Skeletal muscle tissue (tissue), 4 donors: ENCODE results near the gene ELMOD3. TPM values are rescaled to one million over a fixed set of nuclear protein-coding genes. Genes with fewer than 3 reads are reported as not detected.

Source experiments
- H3K27ac ChIP-seq: one replicate; pipeline ENCODE4 v1.7.0; 2013; ENCODE audit warnings: mild to moderate bottlenecking, low read depth, low read length, inconsistent platforms
- H3K27me3 ChIP-seq, 3 donors: one replicate each; pipeline ENCODE4 v1.7.0; 2013; ENCODE audit warnings: low read length in 3 of 3; ENCODE audit not compliant: control insufficient read depth in 3 of 3, insufficient read depth in 3 of 3
- H3K36me3 ChIP-seq, 3 donors: one replicate each; pipeline ENCODE4 v1.7.0; 2013; ENCODE audit warnings: low read length in 3 of 3; ENCODE audit not compliant: control insufficient read depth in 3 of 3, insufficient read depth in 3 of 3
- H3K4me1 ChIP-seq, 3 donors: one replicate each; pipeline ENCODE4 v1.7.0; 2013; ENCODE audit warnings: low read length in 3 of 3, mild to moderate bottlenecking in 3 of 3; ENCODE audit not compliant: control insufficient read depth in 3 of 3, insufficient read depth in 3 of 3
- H3K4me3 ChIP-seq, 3 donors: one replicate each; pipeline ENCODE4 v1.7.0; 2013; ENCODE audit warnings: low read length in 3 of 3
- H3K9ac ChIP-seq, 3 donors: one replicate each; pipeline ENCODE4 v1.7.0; 2013; ENCODE audit warnings: low read length in 3 of 3, mild to moderate bottlenecking in 3 of 3, moderate library complexity in 2 of 3, low read depth in 1 of 3
- H3K9me3 ChIP-seq, 3 donors: one replicate each; pipeline ENCODE4 v1.7.0; 2013; ENCODE audit warnings: low read length in 3 of 3; ENCODE audit not compliant: control insufficient read depth in 3 of 3
- total RNA-seq: library from RNA; depleted of rRNA; stranded (reverse); fragments of >200 nt; gene quantifications from one replicate; pipeline ENCODE4 v1.2.3, GENCODE V29; 2014
- donor health status: Osteomylitis.

ELMOD3 gene
- total RNA-seq, 1 donor from 2014 or later: 8.9 TPM

- Histone ChIP-seq H3K4me3 (no peak overlapping the region), H3K27ac (no peak overlapping the region), H3K36me3 (no peaks in the 10 kb centered on the region), H3K27me3 (no peaks in the 10 kb centered on the region), H3K9me3 (no peaks in the 10 kb centered on the region), H3K4me1 (peaks cover 21 to 32% (median 23%) of the 10 kb centered on the region in 3 donors), H3K9ac (no peak overlapping the region)
Observed at GRCh38 chr2:85430752-85431569, 76.4 kb downstream of the ELMOD3 start.

- Histone ChIP-seq H3K27ac (peak overlapping the region; percentile 36), H3K9me3 (no peaks in the 10 kb centered on the region), H3K4me1 (peaks cover 22 to 36% (median 25%) of the 10 kb centered on the region in 3 donors), H3K4me3 (no peak overlapping the region), H3K36me3 (no peaks in the 10 kb centered on the region), H3K27me3 (no peaks in the 10 kb centered on the region), H3K9ac (no peak overlapping the region)
Observed at GRCh38 chr2:85431570-85432205, 77.1 kb downstream of the ELMOD3 start.

GRCh38 chr2:85433511-85434089 lies 79.0 kb downstream of the ELMOD3 start:
- Histone ChIP-seq H3K9ac (peak overlapping the region in 1 of 3 donors; percentile 62), H3K9me3 (no peaks in the 10 kb centered on the region), H3K4me1 (peaks cover 32 to 47% (median 36%) of the 10 kb centered on the region in 3 donors), H3K27me3 (no peaks in the 10 kb centered on the region), H3K4me3 (no peak overlapping the region), H3K27ac (peak overlapping the region; percentile 65), H3K36me3 (no peaks in the 10 kb centered on the region)

GRCh38 chr2:85434696-85435095 lies 80.1 kb downstream of the ELMOD3 start:
- no peaks in the 10 kb centered on the region for H3K27me3 ChIP-seq
- H3K27ac ChIP-seq: peak overlapping the region; percentile 65
- peaks cover 38 to 50% (median 39%) of the 10 kb centered on the region in 3 donors for H3K4me1 ChIP-seq
- no peak overlapping the region for H3K9ac ChIP-seq
- no peak overlapping the region for H3K4me3 ChIP-seq
- no peaks in the 10 kb centered on the region for H3K9me3 ChIP-seq
- H3K36me3 ChIP-seq: no peaks in the 10 kb centered on the region

GRCh38 chr2:85435220-85435958 lies 80.8 kb downstream of the ELMOD3 start:
- Histone ChIP-seq H3K27ac (no peak overlapping the region), H3K9me3 (no peaks in the 10 kb centered on the region), H3K9ac (no peak overlapping the region), H3K36me3 (no peaks in the 10 kb centered on the region), H3K27me3 (no peaks in the 10 kb centered on the region), H3K4me1 (peaks cover 38 to 50% (median 39%) of the 10 kb centered on the region in 3 donors), H3K4me3 (no peak overlapping the region)

- Histone ChIP-seq H3K4me3 (no peak overlapping the region), H3K9ac (peak overlapping the region in 1 of 3 donors; percentile 77), H3K36me3 (no peaks in the 10 kb centered on the region), H3K9me3 (no peaks in the 10 kb centered on the region), H3K4me1 (peaks cover 38 to 50% (median 39%) of the 10 kb centered on the region in 3 donors), H3K27me3 (no peaks in the 10 kb centered on the region), H3K27ac (no peak overlapping the region)
Observed at GRCh38 chr2:85435981-85436835, 81.6 kb downstream of the ELMOD3 start.

- Histone ChIP-seq H3K27me3 (no peaks in the 10 kb centered on the region), H3K4me1 (peaks cover 38 to 47% (median 38%) of the 10 kb centered on the region in 3 donors), H3K36me3 (no peaks in the 10 kb centered on the region), H3K4me3 (peak overlapping the region in 2 of 3 donors; percentile 35 to 56), H3K9ac (peak overlapping the region; percentile 61 to 77 (median 62)), H3K27ac (peak overlapping the region; percentile 85), H3K9me3 (no peaks in the 10 kb centered on the region)
Observed at GRCh38 chr2:85436836-85437487, 82.4 kb downstream of the ELMOD3 start.

- Histone ChIP-seq H3K9me3 (no peaks in the 10 kb centered on the region), H3K36me3 (no peaks in the 10 kb centered on the region), H3K27ac (peak overlapping the region; percentile 85), H3K4me3 (peak overlapping the region; percentile 64 to 79 (median 76)), H3K27me3 (no peaks in the 10 kb centered on the region), H3K4me1 (peaks cover 37 to 45% (median 37%) of the 10 kb centered on the region in 3 donors), H3K9ac (peak overlapping the region; percentile 67 to 77 (median 76))
Observed at GRCh38 chr2:85437488-85438200, 83.1 kb downstream of the ELMOD3 start.
